Measurements from ENCODE around the gene HABP4. TPM values are rescaled to one million over a fixed set of nuclear protein-coding genes. Genes with fewer than 3 reads are reported as not detected.

The HABP4 gene
- total RNA-seq, 2 donors from 2014 or later: 2.8 to 4.4 TPM

GRCh38 chr9:96478829-96479371 lies 28.9 kb downstream of the HABP4 start:
- Histone ChIP-seq H3K9me3 (no peaks in the 10 kb centered on the region), H3K36me3 (no peaks in the 10 kb centered on the region), H3K27ac (no peak overlapping the region), H3K4me3 (no peak overlapping the region), H3K27me3 (no peaks in the 10 kb centered on the region), H3K4me1 (no peaks in the 10 kb centered on the region), H3K9ac (ENCODE audit: low read depth in 2 of 2, low read length in 2 of 2) (no peak overlapping the region)
- no peak for TF ChIP-seq CTCF (IDR thresholded peaks at IDR 0.05)
- no peak for DNase-seq
- intact Hi-C loops (cut with DNase I): no loop called here

GRCh38 chr9:96480736-96481135 lies 30.8 kb downstream of the HABP4 start:
- no peaks in the 10 kb centered on the region for H3K36me3 ChIP-seq
- DNase-seq: no peak
- no peak overlapping the region for H3K9ac ChIP-seq (ENCODE audit: low read depth in 2 of 2, low read length in 2 of 2)
- H3K4me3 ChIP-seq: no peak overlapping the region
- TF ChIP-seq CTCF (IDR thresholded peaks at IDR 0.05): no peak
- no peaks in the 10 kb centered on the region for H3K27me3 ChIP-seq
- no peak overlapping the region for H3K27ac ChIP-seq
- no peaks in the 10 kb centered on the region for H3K4me1 ChIP-seq
- no peaks in the 10 kb centered on the region for H3K9me3 ChIP-seq
- intact Hi-C loops (cut with DNase I): no loop called here

- Histone ChIP-seq H3K27ac (no peak overlapping the region), H3K36me3 (no peaks in the 10 kb centered on the region), H3K4me3 (no peak overlapping the region), H3K9ac (ENCODE audit: low read depth in 2 of 2, low read length in 2 of 2) (no peak overlapping the region), H3K4me1 (no peaks in the 10 kb centered on the region), H3K9me3 (no peaks in the 10 kb centered on the region), H3K27me3 (no peaks in the 10 kb centered on the region)
- no peak for TF ChIP-seq CTCF (IDR thresholded peaks at IDR 0.05)
- DNase-seq: no peak
- intact Hi-C loops (cut with DNase I): no loop called here
Measured at GRCh38 chr9:96482476-96482875, 32.5 kb downstream of the HABP4 start.

GRCh38 chr9:96483197-96483596 lies 33.2 kb downstream of the HABP4 start:
- intact Hi-C loops (cut with DNase I): no loop called here
- Histone ChIP-seq H3K27me3 (no peaks in the 10 kb centered on the region), H3K9me3 (no peaks in the 10 kb centered on the region), H3K4me1 (no peaks in the 10 kb centered on the region), H3K27ac (no peak overlapping the region), H3K4me3 (no peak overlapping the region), H3K9ac (ENCODE audit: low read depth in 2 of 2, low read length in 2 of 2) (no peak overlapping the region), H3K36me3 (no peaks in the 10 kb centered on the region)
- TF ChIP-seq CTCF (IDR thresholded peaks at IDR 0.05): no peak
- DNase-seq: no peak

- no peak overlapping the region for H3K4me3 ChIP-seq
- no peaks in the 10 kb centered on the region for H3K9me3 ChIP-seq
- TF ChIP-seq CTCF (IDR thresholded peaks at IDR 0.05): no peak
- intact Hi-C loops (cut with DNase I): no loop called here
- DNase-seq: no peak
- H3K4me1 ChIP-seq: no peaks in the 10 kb centered on the region
- no peaks in the 10 kb centered on the region for H3K36me3 ChIP-seq
- H3K27me3 ChIP-seq: no peaks in the 10 kb centered on the region
- no peak overlapping the region for H3K9ac ChIP-seq (ENCODE audit: low read depth in 2 of 2, low read length in 2 of 2)
- H3K27ac ChIP-seq: no peak overlapping the region
Measured at GRCh38 chr9:96483733-96484390, 33.9 kb downstream of the HABP4 start.

Data from colonic mucosa (tissue), 4 donors.